Endodermal cell (in vitro differentiated cells): ENCODE measurements around the gene FRMPD4. TPM values are rescaled to one million over a fixed set of nuclear protein-coding genes. Genes with fewer than 3 reads are reported as not detected.
"Not testable (repeated sequence)": the region's sequence is repeated elsewhere in the genome, so short reads cannot be mapped to it uniquely, and the experiment has no call there.

Experiments used
- DNase-seq: peaks from one replicate; pipeline ENCODE4 v3.0.0-alpha.2; 2017
- H3K27ac ChIP-seq: 2 replicates; pipeline ENCODE4 v1.5.1; 2013; ENCODE audit warnings: mild to moderate bottlenecking, low read depth, low read length, moderate library complexity
- H3K27me3 ChIP-seq: 2 replicates; pipeline ENCODE4 v1.6.1; 2013; ENCODE audit warnings: mild to moderate bottlenecking, low read length, moderate library complexity; ENCODE audit not compliant: insufficient read depth, control insufficient read depth, poor library complexity, severe bottlenecking
- H3K36me3 ChIP-seq: 2 replicates; pipeline ENCODE4 v1.7.0; 2013; ENCODE audit warnings: mild to moderate bottlenecking, low read length, moderate library complexity; ENCODE audit not compliant: control insufficient read depth, insufficient read depth
- H3K4me1 ChIP-seq: one replicate; pipeline ENCODE4 v1.7.0; 2013; ENCODE audit warnings: low read length; ENCODE audit not compliant: control insufficient read depth, insufficient read depth
- H3K4me3 ChIP-seq: 2 replicates; pipeline ENCODE4 v1.5.1; 2013; ENCODE audit warnings: mild to moderate bottlenecking, low read length, moderate library complexity
- H3K9ac ChIP-seq: 2 replicates; pipeline ENCODE4 v1.6.1; 2013; ENCODE audit warnings: mild to moderate bottlenecking, low read length, moderate library complexity; ENCODE audit not compliant: poor library complexity, severe bottlenecking; ENCODE audit errors: extremely low read depth
- H3K9me3 ChIP-seq: 2 replicates; pipeline ENCODE4 v1.6.1; 2013; ENCODE audit warnings: mild to moderate bottlenecking, low read length, moderate library complexity; ENCODE audit not compliant: control insufficient read depth
- H3K27ac Mint-ChIP-seq: 2 replicates; pipeline ENCODE4 v1.8.0; 2020; ENCODE audit warnings: mixed read lengths
- H3K27me3 Mint-ChIP-seq: 2 replicates; pipeline ENCODE4 v1.8.0; 2021; ENCODE audit warnings: mild to moderate bottlenecking, mixed read lengths; ENCODE audit not compliant: insufficient read depth
- H3K36me3 Mint-ChIP-seq: 2 replicates; pipeline ENCODE4 v1.8.0; 2020; ENCODE audit warnings: low read depth, mixed read lengths
- H3K4me1 Mint-ChIP-seq: 2 replicates; pipeline ENCODE4 v1.8.0; 2020; ENCODE audit warnings: mixed read lengths
- H3K4me3 Mint-ChIP-seq: 2 replicates; pipeline ENCODE4 v1.8.0; 2020; ENCODE audit warnings: mild to moderate bottlenecking, moderate library complexity, mixed read lengths
- H3K9me3 Mint-ChIP-seq: 2 replicates; pipeline ENCODE4 v1.8.0; 2020; ENCODE audit warnings: mild to moderate bottlenecking, mixed read lengths
- WGBS, 2 experiments: methylation state at CpG; one replicate each; pipeline versions ENCODE4 v1.1.5 to v1.1.7; 2013; ENCODE audit warnings: missing lambda C conversion rate in 2 of 2, mixed read lengths in 1 of 2; ENCODE audit not compliant: insufficient coverage in 1 of 2, insufficient read length in 1 of 2; 5-methylcytosine and 5-hydroxymethylcytosine counted together
- total RNA-seq, 2 donors: library from RNA; stranded (reverse); fragmentation: NEBNext Ultra II Directional in 1 of 2; extraction: Animal tissue kit (Norgen Biotek cat#: 25700) in 1 of 2; gene quantifications; 2 replicates in 1 of 2; 3 replicates in 1 of 2; pipeline ENCODE4 v1.2.1, GENCODE V29; 2021
- TF ChIP-seq, protein P1 (sequence below): fragments of 200-600 bp; sonication (generic); conservative IDR thresholded peaks from 2 replicates; pipeline ENCODE4 v1.5.0; 2021; ENCODE audit warnings: antibody characterized with exemption, mild to moderate bottlenecking

FRMPD4 gene
- total RNA-seq, 2 donors from 2014 or later: 0.09 to 0.81 TPM

DNA sequence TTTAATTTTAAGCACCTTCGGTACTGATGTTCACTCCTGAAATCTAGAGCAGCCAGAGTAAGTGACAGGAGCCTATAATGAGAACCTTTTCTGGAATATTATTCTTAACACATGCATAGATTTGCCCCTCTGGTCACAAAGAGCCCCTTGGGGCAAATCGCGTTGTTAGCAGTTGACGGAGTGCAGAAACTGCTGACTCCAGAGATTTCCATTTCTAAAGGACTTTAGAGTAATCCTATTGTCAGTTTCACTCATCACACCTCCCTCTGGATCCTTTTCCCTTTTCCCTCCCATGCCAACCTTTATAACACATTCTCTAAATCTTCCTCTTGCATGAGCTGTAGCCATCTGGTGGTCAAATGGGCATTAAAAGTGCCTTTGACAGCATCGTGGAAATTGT, 388.0 kb downstream of the FRMPD4 start:
- 53% methylated on average over 5 of the region's 5 CpGs; no CpG with 5 or more reads in 1 of the 2 experiments for WGBS, 2 experiments
- no peaks in the 10 kb centered on the region for H3K36me3 ChIP-seq
- no peaks in the 10 kb centered on the region for H3K4me1 ChIP-seq
- peaks cover 6% of the 10 kb centered on the region for H3K4me1 Mint-ChIP-seq
- no peaks in the 10 kb centered on the region for H3K27me3 ChIP-seq
- no peak overlapping the region for H3K27ac Mint-ChIP-seq
- no peak overlapping the region for H3K4me3 Mint-ChIP-seq
- DNase-seq: no peak
- no peak overlapping the region for H3K4me3 ChIP-seq
- no peaks in the 10 kb centered on the region for H3K36me3 Mint-ChIP-seq
- no peaks in the 10 kb centered on the region for H3K27me3 Mint-ChIP-seq
- H3K9ac ChIP-seq: no peak overlapping the region
- TF ChIP-seq, protein P1, sequence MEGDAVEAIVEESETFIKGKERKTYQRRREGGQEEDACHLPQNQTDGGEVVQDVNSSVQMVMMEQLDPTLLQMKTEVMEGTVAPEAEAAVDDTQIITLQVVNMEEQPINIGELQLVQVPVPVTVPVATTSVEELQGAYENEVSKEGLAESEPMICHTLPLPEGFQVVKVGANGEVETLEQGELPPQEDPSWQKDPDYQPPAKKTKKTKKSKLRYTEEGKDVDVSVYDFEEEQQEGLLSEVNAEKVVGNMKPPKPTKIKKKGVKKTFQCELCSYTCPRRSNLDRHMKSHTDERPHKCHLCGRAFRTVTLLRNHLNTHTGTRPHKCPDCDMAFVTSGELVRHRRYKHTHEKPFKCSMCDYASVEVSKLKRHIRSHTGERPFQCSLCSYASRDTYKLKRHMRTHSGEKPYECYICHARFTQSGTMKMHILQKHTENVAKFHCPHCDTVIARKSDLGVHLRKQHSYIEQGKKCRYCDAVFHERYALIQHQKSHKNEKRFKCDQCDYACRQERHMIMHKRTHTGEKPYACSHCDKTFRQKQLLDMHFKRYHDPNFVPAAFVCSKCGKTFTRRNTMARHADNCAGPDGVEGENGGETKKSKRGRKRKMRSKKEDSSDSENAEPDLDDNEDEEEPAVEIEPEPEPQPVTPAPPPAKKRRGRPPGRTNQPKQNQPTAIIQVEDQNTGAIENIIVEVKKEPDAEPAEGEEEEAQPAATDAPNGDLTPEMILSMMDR: peak; percentile 36
- no peak overlapping the region for H3K27ac ChIP-seq
- H3K9me3 Mint-ChIP-seq: peaks cover 13% of the 10 kb centered on the region
- H3K9me3 ChIP-seq: no peaks in the 10 kb centered on the region

DNA sequence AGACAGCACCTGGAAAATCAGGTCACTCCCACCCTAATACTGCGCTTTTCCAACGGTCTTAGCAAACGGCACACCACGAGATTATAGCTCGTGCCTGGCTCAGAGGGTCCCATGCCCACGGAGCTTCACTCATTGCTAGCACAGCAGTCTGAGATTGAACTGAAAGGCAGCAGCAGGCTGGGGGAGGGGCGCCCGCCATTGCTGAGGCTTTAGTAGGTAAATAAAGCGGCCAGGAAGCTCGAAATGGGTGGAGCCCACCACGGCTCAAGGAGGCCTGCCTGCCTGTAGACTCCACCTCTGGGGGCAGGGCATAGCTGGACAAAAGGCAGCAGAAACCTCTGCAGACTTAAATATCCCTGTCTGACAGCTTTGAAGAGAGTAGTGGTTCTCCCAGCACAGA, 399.8 kb downstream of the FRMPD4 start:
- WGBS, 2 experiments: 80 to 95% methylated on average over 1 to 6 of the region's 11 CpGs
- not testable (repeated sequence) for H3K27ac ChIP-seq, H3K4me3 ChIP-seq, H3K27me3 Mint-ChIP-seq, H3K27ac Mint-ChIP-seq, H3K4me1 Mint-ChIP-seq, H3K9me3 ChIP-seq, H3K4me1 ChIP-seq, H3K4me3 Mint-ChIP-seq, H3K36me3 Mint-ChIP-seq, H3K36me3 ChIP-seq, H3K27me3 ChIP-seq, H3K9ac ChIP-seq
- peaks cover 23% of the 10 kb centered on the region for H3K9me3 Mint-ChIP-seq
- DNase-seq: peak; percentile 54

DNA sequence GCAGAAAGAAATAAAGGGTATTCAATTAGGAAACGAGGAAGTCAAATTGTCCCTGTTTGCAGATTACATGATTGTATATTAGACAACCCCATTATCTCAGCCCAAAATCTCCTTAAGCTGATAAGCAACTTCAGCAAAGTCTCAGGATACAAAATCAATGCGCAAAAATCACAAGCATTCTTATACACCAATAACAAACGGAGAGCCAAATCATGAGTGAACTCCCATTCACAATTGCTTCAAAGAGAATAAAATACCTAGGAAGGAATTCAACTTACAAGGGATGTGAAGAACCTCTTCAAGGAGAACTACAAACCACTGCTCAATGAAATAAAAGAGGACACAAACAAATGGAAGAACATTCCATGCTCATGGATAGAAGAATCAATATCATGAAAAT, 404.0 kb downstream of the FRMPD4 start:
- not testable (repeated sequence) for H3K27me3 ChIP-seq, H3K36me3 Mint-ChIP-seq, H3K4me3 ChIP-seq, H3K9ac ChIP-seq, DNase-seq, H3K27ac ChIP-seq, H3K4me3 Mint-ChIP-seq, H3K9me3 ChIP-seq, H3K27me3 Mint-ChIP-seq, H3K4me1 ChIP-seq, H3K27ac Mint-ChIP-seq, H3K4me1 Mint-ChIP-seq, H3K36me3 ChIP-seq
- H3K9me3 Mint-ChIP-seq: peaks cover 34% of the 10 kb centered on the region
- WGBS, 2 experiments: no CpG with 5 or more reads among the region's 3 CpGs

DNA sequence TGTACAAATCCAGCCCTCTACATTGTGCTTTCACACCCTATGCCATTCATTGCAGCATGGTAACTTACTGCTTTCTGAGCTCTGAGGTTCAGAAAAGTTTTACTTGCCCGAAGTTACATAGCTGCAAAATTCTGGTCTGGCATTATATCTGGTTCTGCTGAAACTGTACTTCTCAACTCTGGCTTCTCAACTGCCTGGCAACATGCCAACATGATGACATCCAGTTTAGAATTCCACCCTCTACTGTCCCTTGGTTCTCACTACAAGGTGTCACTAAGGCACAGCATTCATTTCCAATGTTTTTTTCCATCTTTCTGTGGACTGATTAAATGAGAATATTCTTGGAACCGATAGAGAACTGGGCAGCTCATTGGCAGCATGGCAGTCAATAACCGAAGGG, 410.1 kb downstream of the FRMPD4 start:
- Mint-ChIP-seq H3K4me1 (no peaks in the 10 kb centered on the region), H3K27me3 (no peaks in the 10 kb centered on the region), H3K36me3 (no peaks in the 10 kb centered on the region), H3K4me3 (no peak overlapping the region), H3K27ac (no peak overlapping the region), H3K9me3 (peaks cover 11% of the 10 kb centered on the region)
- TF ChIP-seq, protein P1: no peak
- Histone ChIP-seq H3K4me3 (no peak overlapping the region), H3K4me1 (no peaks in the 10 kb centered on the region), H3K9me3 (no peaks in the 10 kb centered on the region), H3K9ac (no peak overlapping the region), H3K27ac (no peak overlapping the region), H3K27me3 (no peaks in the 10 kb centered on the region), H3K36me3 (no peaks in the 10 kb centered on the region)
- 70 to 92% methylated on average over 2 to 3 of the region's 3 CpGs for WGBS, 2 experiments
- DNase-seq: no peak
